CD4-positive, alpha-beta T cell (primary cell): Measurements from ENCODE around the gene ZFP82. TPM values are rescaled to one million over a fixed set of nuclear protein-coding genes. Genes with fewer than 3 reads are reported as not detected.

Source experiments
- ATAC-seq: fragments of 200-7000 bp; cut with Tn5 transposase; one replicate; pipeline ENCODE4 v1.10.0; 2022; ENCODE audit warnings: mild to moderate bottlenecking; ENCODE audit not compliant: poor library complexity
- CTCF ChIA-PET: fragments of 350-600 bp; sonication (Branson Sonifier 250); formaldehyde crosslinking; loops from one replicate; lab custom pipeline; 2021; ENCODE audit warnings: antibody characterized with exemption, inconsistent platforms; lab: Charles Lee
- POLR2A ChIA-PET: fragments of 350-600 bp; sonication (Branson Sonifier 250); formaldehyde crosslinking; loops from one replicate; lab custom pipeline; 2021; ENCODE audit warnings: antibody characterized with exemption, inconsistent platforms; lab: Charles Lee
- DNase-seq, 14 experiments: peaks; one replicate each; pipeline ENCODE4 v3.0.0-alpha.2; 2013 to 2020; ENCODE audit warnings: mixed read lengths in 2 of 14
- H3K27ac ChIP-seq, 2 donors: one replicate each; pipeline versions ENCODE4 v1.5.1 to v1.7.0; 2013; ENCODE audit warnings: low read length in 2 of 2, low read depth in 1 of 2, mild to moderate bottlenecking in 1 of 2
- H3K27me3 ChIP-seq, 2 experiments: 1 replicate in 1 of 2; 2 replicates in 1 of 2; pipeline versions ENCODE4 v1.6.1 to v1.7.0; 2013; ENCODE audit warnings: low read length in 2 of 2, control low read depth in 1 of 2, mild to moderate bottlenecking in 1 of 2, moderate library complexity in 1 of 2; ENCODE audit not compliant: insufficient read depth in 2 of 2, control insufficient read depth in 1 of 2
- H3K36me3 ChIP-seq: one replicate; pipeline ENCODE4 v1.6.1; 2013; ENCODE audit warnings: low read length, control low read depth; ENCODE audit not compliant: insufficient read depth
- H3K4me1 ChIP-seq: one replicate; pipeline ENCODE4 v1.6.1; 2013; ENCODE audit warnings: low read length, control low read depth; ENCODE audit not compliant: insufficient read depth
- H3K4me3 ChIP-seq: one replicate; pipeline ENCODE4 v1.5.1; 2013; ENCODE audit warnings: mild to moderate bottlenecking, low read length, moderate library complexity
- H3K9me3 ChIP-seq, 2 experiments: 1 replicate in 1 of 2; 2 replicates in 1 of 2; pipeline versions ENCODE4 v1.6.1 to v1.7.0; 2013; ENCODE audit warnings: low read length in 2 of 2, mild to moderate bottlenecking in 2 of 2, control low read depth in 1 of 2, moderate library complexity in 1 of 2; ENCODE audit not compliant: control insufficient read depth in 1 of 2, insufficient read depth in 1 of 2
- H3K27ac Mint-ChIP-seq: one replicate; pipeline ENCODE4 v1.8.0; 2020; ENCODE audit warnings: mixed read lengths
- H3K27me3 Mint-ChIP-seq: one replicate; pipeline ENCODE4 v1.8.0; 2021; ENCODE audit warnings: mixed read lengths
- H3K36me3 Mint-ChIP-seq: one replicate; pipeline ENCODE4 v1.8.0; 2021; ENCODE audit warnings: low read depth, mixed read lengths
- H3K4me1 Mint-ChIP-seq: one replicate; pipeline ENCODE4 v1.8.0; 2021; ENCODE audit warnings: low read depth, mixed read lengths
- H3K4me3 Mint-ChIP-seq: one replicate; pipeline ENCODE4 v1.8.0; 2020; ENCODE audit warnings: mild to moderate bottlenecking, mixed read lengths
- H3K9me3 Mint-ChIP-seq: one replicate; pipeline ENCODE4 v1.8.0; 2020; ENCODE audit warnings: mixed read lengths
- intact Hi-C, 2 experiments: fragments of 100-400 bp; cut with DNase I in 1 of 2; cut with micrococcal nuclease in 1 of 2; formaldehyde crosslinking; loops; one replicate each; pipeline versions ENCODE4 v1.15.1 to v1.9.0; 2023 to 2025; cut with DNase I, micrococcal nuclease
- total RNA-seq, 174 experiments: library from RNA in 2 of 174; stranded (reverse) in 2 of 174; gene quantifications; one replicate each; pipeline ENCODE4 v1.2.3 and lab custom pipeline; 2021 to 2026
- TF ChIP-seq, protein P1 (sequence below): fragments of 200-600 bp; IDR thresholded peaks from one replicate; pipeline ENCODE4 v1.8.0; 2022; ENCODE audit warnings: antibody characterized with exemption, mild to moderate bottlenecking

Gene ZFP82
- total RNA-seq, 2 experiments from 2014 or later, result 3.4 to 3.8 TPM

DNA sequence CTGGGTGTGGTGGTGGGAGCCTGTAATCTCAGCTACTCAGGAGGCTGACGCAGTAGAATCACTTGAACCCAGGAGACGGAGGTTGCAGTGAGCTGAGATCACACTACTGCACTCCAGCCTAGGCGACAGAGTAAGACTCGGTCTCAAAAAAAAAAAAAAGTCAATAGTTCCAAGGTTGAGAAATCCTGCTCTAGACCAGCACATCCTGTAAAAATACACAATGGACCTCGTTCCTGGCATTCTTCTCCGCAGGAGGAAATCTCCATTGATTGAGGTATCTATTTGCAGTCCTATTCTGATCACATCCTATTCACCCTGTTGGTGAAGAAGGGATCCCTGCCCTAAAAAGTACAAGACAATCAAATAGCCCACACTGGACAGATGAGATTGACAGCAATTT lies 54.6 kb downstream of the ZFP82 start:
- Histone ChIP-seq H3K4me3 (no peak overlapping the region), H3K27ac (no peak overlapping the region), H3K9me3 (peaks cover 44 to 54% of the 10 kb centered on the region in 2 experiments), H3K36me3 (peaks cover 89% of the 10 kb centered on the region), H3K27me3 (no peaks in the 10 kb centered on the region), H3K4me1 (no peaks in the 10 kb centered on the region)
- DNase-seq, result no peak
- Mint-ChIP-seq H3K9me3 (peaks cover 14% of the 10 kb centered on the region), H3K4me1 (no peaks in the 10 kb centered on the region), H3K27me3 (no peaks in the 10 kb centered on the region), H3K4me3 (no peak overlapping the region), H3K36me3 (peaks cover 100% of the 10 kb centered on the region), H3K27ac (no peak overlapping the region)
- POLR2A ChIA-PET, result no interaction called here
- TF ChIP-seq, protein P1, sequence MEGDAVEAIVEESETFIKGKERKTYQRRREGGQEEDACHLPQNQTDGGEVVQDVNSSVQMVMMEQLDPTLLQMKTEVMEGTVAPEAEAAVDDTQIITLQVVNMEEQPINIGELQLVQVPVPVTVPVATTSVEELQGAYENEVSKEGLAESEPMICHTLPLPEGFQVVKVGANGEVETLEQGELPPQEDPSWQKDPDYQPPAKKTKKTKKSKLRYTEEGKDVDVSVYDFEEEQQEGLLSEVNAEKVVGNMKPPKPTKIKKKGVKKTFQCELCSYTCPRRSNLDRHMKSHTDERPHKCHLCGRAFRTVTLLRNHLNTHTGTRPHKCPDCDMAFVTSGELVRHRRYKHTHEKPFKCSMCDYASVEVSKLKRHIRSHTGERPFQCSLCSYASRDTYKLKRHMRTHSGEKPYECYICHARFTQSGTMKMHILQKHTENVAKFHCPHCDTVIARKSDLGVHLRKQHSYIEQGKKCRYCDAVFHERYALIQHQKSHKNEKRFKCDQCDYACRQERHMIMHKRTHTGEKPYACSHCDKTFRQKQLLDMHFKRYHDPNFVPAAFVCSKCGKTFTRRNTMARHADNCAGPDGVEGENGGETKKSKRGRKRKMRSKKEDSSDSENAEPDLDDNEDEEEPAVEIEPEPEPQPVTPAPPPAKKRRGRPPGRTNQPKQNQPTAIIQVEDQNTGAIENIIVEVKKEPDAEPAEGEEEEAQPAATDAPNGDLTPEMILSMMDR, result no peak
- intact Hi-C loops, result no loop called here
- ATAC-seq, result no peak
- CTCF ChIA-PET, result no interaction called here

Other genes with a start within 250 kb of the ZFP82 start
- gene ZNF565, start 204.0 kb downstream of the ZFP82 start, total RNA-seq, result 1 to 10 TPM; 7.6 to 8.5 TPM
- 10 to 100 TPM; 13.6 to 13.7 TPM for gene ZNF146, start 203.5 kb downstream of the ZFP82 start, total RNA-seq
- 1 to 10 TPM; 3.7 to 4.4 TPM for gene ZFP14, start 39.4 kb downstream of the ZFP82 start, total RNA-seq
- 1 to 10 TPM; 6.3 to 6.8 TPM for gene ZNF566, start 70.9 kb upstream of the ZFP82 start, total RNA-seq
- 1 to 10 TPM; 2.0 to 5.0 TPM for gene ZNF260, start 109.6 kb upstream of the ZFP82 start, total RNA-seq
- 10 to 100 TPM; 39.6 to 42.7 TPM for gene ZNF529, start 154.6 kb upstream of the ZFP82 start, total RNA-seq
- 1 to 10 TPM; 4.2 to 4.4 TPM for gene ZNF382, start 186.7 kb upstream of the ZFP82 start, total RNA-seq
- 10 to 100 TPM; 13.3 to 15.9 TPM for gene ZNF461, start 248.2 kb upstream of the ZFP82 start, total RNA-seq